ENCODE measurements around the gene FLYWCH1. TPM values are rescaled to one million over a fixed set of nuclear protein-coding genes. Genes with fewer than 3 reads are reported as not detected.

The FLYWCH1 gene
- total and polyA plus RNA-seq, 10 of the 15 experiments (the other 5 are each of a cell fraction or from before 2014, with no cell fraction given), result 0.47 to 33.8 (median 11.2) TPM

DNA sequence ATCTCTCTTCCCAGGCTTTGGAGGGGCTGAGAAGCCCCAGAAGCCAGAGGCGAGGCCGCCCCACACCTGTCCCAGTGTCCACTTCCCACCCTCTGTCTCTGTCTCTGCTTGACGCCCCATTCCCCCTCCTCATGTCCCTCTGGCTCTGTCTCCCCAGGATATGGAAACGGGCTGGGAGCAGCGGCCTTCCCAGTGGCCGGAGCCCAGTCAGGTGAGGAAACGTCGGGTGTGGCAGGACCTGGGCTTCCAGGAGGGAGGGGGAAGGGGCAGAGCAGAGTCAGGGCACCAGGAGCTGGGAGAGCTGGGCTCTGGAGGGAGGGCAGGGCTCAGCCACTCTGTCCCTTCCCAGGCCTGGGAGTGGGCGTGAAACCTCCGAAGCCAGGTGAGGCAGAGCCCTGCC, 79.2 kb downstream of the FLYWCH1 start:
- no peak overlapping the region for H3K4me3 ChIP-seq
- no peak overlapping the region for H2AFZ ChIP-seq (ENCODE audit: control insufficient read depth, low read depth, low read length)
- ChIA-PET SMC1A (ENCODE audit: uncharacterized antibody, unreplicated experiment) (interaction anchor here (0.7 kb wide), 1 partner anchor 13 kb away, joined by 3 read pairs; no protein-coding TSS in a partner anchor), RAD21 (ENCODE audit: unreplicated experiment) (no interaction called here), CTCF (no interaction called here), POLR2A (no interaction called here)
- no peaks in the 10 kb centered on the region for H3K79me2 ChIP-seq (ENCODE audit: control insufficient read depth, insufficient read depth, low read length)
- 9% methylated on average over 10 of the region's 10 CpGs for WGBS (ENCODE audit: insufficient coverage, insufficient replicate concordance, low lambda C conversion rate, missing lambda C conversion rate)
- no peaks in the 10 kb centered on the region for H4K20me1 ChIP-seq (ENCODE audit: control insufficient read depth, insufficient read depth)
- DNase-seq (ENCODE audit: low read depth, low spot score) (no peak), FAIRE-seq (no peak), ATAC-seq (no peak)
- no TSS peak for BruUV-seq (replicated peaks)
- H3K4me2 ChIP-seq (ENCODE audit: control insufficient read depth, insufficient read depth), result no peak overlapping the region
- intact Hi-C loops (cut with micrococcal nuclease; ENCODE audit: unreplicated experiment) (no loop called here), in situ Hi-C loops (cut with MboI) (no loop called here)
- H3K27ac ChIP-seq (ENCODE audit: control insufficient read depth, insufficient read depth), result no peak overlapping the region
- no peaks in the 10 kb centered on the region for H3K9me3 ChIP-seq (replicated peaks; ENCODE audit: control insufficient read depth, insufficient read depth, low read length)
- H3K36me3 ChIP-seq (ENCODE audit: control insufficient read depth in 2 of 2, insufficient read depth in 2 of 2, low read length in 1 of 2), result no peaks in the 10 kb centered on the region
- H3K4me1 ChIP-seq (ENCODE audit: control insufficient read depth, insufficient read depth, low read length), result no peaks in the 10 kb centered on the region
- no peak overlapping the region for H3K9ac ChIP-seq (ENCODE audit: control insufficient read depth, insufficient read depth, low read length)
- H3K27me3 ChIP-seq (replicated peaks in 1 of 2; ENCODE audit: control insufficient read depth in 2 of 2, insufficient read depth in 2 of 2, low read length in 1 of 2), result peaks cover 2 to 4% of the 10 kb centered on the region in 2 experiments; a peak in 2 of 4 replicates
- TF ChIP-seq, protein P1, sequence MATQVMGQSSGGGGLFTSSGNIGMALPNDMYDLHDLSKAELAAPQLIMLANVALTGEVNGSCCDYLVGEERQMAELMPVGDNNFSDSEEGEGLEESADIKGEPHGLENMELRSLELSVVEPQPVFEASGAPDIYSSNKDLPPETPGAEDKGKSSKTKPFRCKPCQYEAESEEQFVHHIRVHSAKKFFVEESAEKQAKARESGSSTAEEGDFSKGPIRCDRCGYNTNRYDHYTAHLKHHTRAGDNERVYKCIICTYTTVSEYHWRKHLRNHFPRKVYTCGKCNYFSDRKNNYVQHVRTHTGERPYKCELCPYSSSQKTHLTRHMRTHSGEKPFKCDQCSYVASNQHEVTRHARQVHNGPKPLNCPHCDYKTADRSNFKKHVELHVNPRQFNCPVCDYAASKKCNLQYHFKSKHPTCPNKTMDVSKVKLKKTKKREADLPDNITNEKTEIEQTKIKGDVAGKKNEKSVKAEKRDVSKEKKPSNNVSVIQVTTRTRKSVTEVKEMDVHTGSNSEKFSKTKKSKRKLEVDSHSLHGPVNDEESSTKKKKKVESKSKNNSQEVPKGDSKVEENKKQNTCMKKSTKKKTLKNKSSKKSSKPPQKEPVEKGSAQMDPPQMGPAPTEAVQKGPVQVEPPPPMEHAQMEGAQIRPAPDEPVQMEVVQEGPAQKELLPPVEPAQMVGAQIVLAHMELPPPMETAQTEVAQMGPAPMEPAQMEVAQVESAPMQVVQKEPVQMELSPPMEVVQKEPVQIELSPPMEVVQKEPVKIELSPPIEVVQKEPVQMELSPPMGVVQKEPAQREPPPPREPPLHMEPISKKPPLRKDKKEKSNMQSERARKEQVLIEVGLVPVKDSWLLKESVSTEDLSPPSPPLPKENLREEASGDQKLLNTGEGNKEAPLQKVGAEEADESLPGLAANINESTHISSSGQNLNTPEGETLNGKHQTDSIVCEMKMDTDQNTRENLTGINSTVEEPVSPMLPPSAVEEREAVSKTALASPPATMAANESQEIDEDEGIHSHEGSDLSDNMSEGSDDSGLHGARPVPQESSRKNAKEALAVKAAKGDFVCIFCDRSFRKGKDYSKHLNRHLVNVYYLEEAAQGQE (IDR thresholded peaks at IDR 0.05; ENCODE audit: low read depth, low read length), result no peak
- TF ChIP-seq, protein P2, sequence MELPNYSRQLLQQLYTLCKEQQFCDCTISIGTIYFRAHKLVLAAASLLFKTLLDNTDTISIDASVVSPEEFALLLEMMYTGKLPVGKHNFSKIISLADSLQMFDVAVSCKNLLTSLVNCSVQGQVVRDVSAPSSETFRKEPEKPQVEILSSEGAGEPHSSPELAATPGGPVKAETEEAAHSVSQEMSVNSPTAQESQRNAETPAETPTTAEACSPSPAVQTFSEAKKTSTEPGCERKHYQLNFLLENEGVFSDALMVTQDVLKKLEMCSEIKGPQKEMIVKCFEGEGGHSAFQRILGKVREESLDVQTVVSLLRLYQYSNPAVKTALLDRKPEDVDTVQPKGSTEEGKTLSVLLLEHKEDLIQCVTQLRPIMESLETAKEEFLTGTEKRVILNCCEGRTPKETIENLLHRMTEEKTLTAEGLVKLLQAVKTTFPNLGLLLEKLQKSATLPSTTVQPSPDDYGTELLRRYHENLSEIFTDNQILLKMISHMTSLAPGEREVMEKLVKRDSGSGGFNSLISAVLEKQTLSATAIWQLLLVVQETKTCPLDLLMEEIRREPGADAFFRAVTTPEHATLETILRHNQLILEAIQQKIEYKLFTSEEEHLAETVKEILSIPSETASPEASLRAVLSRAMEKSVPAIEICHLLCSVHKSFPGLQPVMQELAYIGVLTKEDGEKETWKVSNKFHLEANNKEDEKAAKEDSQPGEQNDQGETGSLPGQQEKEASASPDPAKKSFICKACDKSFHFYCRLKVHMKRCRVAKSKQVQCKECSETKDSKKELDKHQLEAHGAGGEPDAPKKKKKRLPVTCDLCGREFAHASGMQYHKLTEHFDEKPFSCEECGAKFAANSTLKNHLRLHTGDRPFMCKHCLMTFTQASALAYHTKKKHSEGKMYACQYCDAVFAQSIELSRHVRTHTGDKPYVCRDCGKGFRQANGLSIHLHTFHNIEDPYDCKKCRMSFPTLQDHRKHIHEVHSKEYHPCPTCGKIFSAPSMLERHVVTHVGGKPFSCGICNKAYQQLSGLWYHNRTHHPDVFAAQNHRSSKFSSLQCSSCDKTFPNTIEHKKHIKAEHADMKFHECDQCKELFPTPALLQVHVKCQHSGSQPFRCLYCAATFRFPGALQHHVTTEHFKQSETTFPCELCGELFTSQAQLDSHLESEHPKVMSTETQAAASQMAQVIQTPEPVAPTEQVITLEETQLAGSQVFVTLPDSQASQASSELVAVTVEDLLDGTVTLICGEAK (IDR thresholded peaks at IDR 0.05; ENCODE audit: borderline replicate concordance), result no peak
- TF ChIP-seq BCL11A (IDR thresholded peaks at IDR 0.05; ENCODE audit: low read depth, low read length) (no peak), SMAD5 (IDR thresholded peaks at IDR 0.05; ENCODE audit: low read depth) (no peak), EED (IDR thresholded peaks at IDR 0.05; ENCODE audit: low read depth) (no peak)
- TF ChIP-seq, protein P3, sequence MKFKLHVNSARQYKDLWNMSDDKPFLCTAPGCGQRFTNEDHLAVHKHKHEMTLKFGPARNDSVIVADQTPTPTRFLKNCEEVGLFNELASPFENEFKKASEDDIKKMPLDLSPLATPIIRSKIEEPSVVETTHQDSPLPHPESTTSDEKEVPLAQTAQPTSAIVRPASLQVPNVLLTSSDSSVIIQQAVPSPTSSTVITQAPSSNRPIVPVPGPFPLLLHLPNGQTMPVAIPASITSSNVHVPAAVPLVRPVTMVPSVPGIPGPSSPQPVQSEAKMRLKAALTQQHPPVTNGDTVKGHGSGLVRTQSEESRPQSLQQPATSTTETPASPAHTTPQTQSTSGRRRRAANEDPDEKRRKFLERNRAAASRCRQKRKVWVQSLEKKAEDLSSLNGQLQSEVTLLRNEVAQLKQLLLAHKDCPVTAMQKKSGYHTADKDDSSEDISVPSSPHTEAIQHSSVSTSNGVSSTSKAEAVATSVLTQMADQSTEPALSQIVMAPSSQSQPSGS (IDR thresholded peaks at IDR 0.05; ENCODE audit: low read length), result no peak
- TF ChIP-seq, protein P4, sequence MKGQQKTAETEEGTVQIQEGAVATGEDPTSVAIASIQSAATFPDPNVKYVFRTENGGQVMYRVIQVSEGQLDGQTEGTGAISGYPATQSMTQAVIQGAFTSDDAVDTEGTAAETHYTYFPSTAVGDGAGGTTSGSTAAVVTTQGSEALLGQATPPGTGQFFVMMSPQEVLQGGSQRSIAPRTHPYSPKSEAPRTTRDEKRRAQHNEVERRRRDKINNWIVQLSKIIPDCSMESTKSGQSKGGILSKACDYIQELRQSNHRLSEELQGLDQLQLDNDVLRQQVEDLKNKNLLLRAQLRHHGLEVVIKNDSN (IDR thresholded peaks at IDR 0.05; ENCODE audit: borderline replicate concordance, extremely low read length, insufficient read depth, low read depth, low read length), result no peak
- TF ChIP-seq, protein P5, sequence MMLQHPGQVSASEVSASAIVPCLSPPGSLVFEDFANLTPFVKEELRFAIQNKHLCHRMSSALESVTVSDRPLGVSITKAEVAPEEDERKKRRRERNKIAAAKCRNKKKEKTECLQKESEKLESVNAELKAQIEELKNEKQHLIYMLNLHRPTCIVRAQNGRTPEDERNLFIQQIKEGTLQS (IDR thresholded peaks at IDR 0.05; ENCODE audit: borderline replicate concordance, extremely low read depth, low read depth, low read length), result no peak
- TF ChIP-seq, protein P6, sequence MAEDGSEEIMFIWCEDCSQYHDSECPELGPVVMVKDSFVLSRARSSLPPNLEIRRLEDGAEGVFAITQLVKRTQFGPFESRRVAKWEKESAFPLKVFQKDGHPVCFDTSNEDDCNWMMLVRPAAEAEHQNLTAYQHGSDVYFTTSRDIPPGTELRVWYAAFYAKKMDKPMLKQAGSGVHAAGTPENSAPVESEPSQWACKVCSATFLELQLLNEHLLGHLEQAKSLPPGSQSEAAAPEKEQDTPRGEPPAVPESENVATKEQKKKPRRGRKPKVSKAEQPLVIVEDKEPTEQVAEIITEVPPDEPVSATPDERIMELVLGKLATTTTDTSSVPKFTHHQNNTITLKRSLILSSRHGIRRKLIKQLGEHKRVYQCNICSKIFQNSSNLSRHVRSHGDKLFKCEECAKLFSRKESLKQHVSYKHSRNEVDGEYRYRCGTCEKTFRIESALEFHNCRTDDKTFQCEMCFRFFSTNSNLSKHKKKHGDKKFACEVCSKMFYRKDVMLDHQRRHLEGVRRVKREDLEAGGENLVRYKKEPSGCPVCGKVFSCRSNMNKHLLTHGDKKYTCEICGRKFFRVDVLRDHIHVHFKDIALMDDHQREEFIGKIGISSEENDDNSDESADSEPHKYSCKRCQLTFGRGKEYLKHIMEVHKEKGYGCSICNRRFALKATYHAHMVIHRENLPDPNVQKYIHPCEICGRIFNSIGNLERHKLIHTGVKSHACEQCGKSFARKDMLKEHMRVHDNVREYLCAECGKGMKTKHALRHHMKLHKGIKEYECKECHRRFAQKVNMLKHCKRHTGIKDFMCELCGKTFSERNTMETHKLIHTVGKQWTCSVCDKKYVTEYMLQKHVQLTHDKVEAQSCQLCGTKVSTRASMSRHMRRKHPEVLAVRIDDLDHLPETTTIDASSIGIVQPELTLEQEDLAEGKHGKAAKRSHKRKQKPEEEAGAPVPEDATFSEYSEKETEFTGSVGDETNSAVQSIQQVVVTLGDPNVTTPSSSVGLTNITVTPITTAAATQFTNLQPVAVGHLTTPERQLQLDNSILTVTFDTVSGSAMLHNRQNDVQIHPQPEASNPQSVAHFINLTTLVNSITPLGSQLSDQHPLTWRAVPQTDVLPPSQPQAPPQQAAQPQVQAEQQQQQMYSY (CRISPR knock-in tag; IDR thresholded peaks at IDR 0.05), result no peak
